ENCODE data around the gene EPHA2. TPM values are rescaled to one million over a fixed set of nuclear protein-coding genes. Genes with fewer than 3 reads are reported as not detected.

The EPHA2 gene
- total and polyA plus RNA-seq, 5 experiments from 2014 or later: not detected

DNA sequence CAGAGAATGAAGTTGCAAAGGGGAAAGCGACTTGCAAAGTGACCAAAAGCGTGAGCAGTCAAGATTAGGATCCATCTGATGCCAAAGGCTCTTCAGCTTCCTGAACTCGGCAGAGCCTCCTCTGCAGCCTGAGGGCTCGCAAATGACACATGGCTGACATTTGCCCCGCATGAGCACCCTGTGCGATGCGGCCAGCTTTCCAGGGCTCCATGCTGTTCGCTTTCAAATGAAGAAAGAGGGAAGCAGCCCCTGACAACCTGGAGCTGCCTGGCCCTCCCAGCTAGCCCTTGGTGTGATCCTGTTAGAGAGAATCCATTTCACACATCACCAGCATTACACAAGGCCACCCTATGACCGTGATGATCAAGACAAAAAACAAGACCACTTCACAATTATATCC is 62.3 kb downstream of the EPHA2 start:
- Mint-ChIP-seq H3K4me1 (peaks cover 0 to 1% (median 0%) of the 10 kb centered on the region in 4 donors), H3K9me3 (no peaks in the 10 kb centered on the region), H3K36me3 (no peaks in the 10 kb centered on the region), H3K27ac (peak overlapping the region in 1 of 10 donors; percentile 53), H3K27me3 (peaks cover 3 to 17% (median 8%) of the 10 kb centered on the region in 5 donors), H3K4me3 (no peak overlapping the region)
- POLR2A ChIA-PET: interaction anchor here (0.8 kb wide), 1 partner anchor 15 kb away, joined by 5 read pairs; no protein-coding TSS in a partner anchor
- ATAC-seq (no peak), DNase-seq (no peak)

DNA sequence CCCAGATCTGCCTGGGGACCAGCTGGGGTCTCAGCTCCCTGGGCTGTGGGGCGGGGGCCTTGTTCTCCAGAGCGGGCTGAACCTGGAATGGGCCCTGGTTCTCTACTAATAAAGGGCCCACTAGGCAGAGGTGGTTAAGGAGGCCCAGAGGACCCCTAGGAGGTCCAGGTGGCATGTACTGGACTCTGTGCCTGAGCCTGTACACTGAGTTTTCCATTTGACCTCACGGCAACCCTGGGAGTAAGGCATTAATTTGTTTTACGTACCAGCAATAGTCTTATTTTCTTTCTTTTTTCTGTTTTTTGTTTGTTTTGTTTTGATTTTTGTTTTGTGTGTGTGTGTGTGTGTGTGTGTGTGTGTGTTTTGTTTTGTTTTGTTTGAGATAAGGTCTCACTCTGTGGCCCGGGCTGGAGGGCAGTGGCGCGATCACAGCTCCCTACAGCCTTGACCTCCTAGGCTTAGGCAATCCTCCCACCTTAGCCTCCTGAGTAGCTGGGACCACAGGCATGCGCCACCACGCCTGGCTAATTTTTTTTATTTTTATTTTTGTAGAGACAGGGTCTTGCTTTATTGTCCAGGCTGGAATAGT is 62.9 kb downstream of the EPHA2 start:
- POLR2A ChIA-PET: no interaction called here
- Mint-ChIP-seq H3K4me3 (no peak overlapping the region), H3K36me3 (no peaks in the 10 kb centered on the region), H3K4me1 (peaks cover 0 to 1% (median 0%) of the 10 kb centered on the region in 4 donors), H3K9me3 (no peaks in the 10 kb centered on the region), H3K27me3 (peaks cover 3 to 17% (median 8%) of the 10 kb centered on the region in 5 donors), H3K27ac (peak overlapping the region in 1 of 10 donors; percentile 53)
- no peak for ATAC-seq
- DNase-seq: no peak

DNA sequence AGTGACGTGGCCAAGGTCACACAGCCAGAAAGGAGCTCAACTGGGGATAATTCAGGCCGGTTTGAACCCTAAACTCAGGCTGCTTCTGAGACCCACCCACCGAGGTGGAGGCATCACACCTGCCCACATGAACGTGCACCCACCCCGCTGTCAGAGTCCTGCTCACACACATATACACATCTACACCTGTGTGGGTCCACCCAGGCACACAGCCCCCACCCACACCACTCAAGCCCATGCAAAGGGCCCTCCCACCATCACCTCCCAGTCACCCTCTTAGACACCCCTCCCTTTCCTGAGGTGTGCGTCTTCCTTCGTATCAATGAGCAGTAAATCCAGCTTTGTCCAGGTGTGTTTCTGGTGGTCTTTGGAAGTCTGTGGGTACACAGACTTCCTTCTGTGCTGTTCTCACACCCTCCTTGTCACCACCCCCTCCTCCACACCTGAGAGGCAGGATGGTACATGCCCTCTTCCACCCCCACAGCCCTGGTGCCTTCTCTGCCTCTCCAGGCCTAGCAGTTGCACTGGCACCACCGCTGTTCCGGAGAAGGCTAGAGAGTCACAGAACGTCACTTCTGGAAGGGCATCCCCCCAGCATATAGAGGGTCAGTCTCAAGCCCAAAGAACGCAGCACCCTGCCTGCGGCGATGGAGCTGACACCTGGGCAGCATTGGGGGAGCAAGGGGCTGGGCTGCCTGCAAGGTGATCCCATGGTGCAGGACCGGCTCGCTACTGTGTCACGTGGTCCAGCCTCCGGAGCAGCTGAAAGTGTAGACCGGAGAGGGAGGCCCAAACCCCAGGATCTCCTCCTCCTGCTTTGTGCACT is 63.6 kb downstream of the EPHA2 start:
- ATAC-seq: no peak
- H3K36me3 Mint-ChIP-seq: no peaks in the 10 kb centered on the region
- H3K9me3 Mint-ChIP-seq: no peaks in the 10 kb centered on the region
- no peak overlapping the region for H3K27ac Mint-ChIP-seq
- peaks cover 0 to 1% (median 0%) of the 10 kb centered on the region in 4 donors for H3K4me1 Mint-ChIP-seq
- no peak overlapping the region for H3K4me3 Mint-ChIP-seq
- DNase-seq: no peak
- POLR2A ChIA-PET: no interaction called here
- H3K27me3 Mint-ChIP-seq: peaks cover 3 to 17% (median 8%) of the 10 kb centered on the region in 5 donors

DNA sequence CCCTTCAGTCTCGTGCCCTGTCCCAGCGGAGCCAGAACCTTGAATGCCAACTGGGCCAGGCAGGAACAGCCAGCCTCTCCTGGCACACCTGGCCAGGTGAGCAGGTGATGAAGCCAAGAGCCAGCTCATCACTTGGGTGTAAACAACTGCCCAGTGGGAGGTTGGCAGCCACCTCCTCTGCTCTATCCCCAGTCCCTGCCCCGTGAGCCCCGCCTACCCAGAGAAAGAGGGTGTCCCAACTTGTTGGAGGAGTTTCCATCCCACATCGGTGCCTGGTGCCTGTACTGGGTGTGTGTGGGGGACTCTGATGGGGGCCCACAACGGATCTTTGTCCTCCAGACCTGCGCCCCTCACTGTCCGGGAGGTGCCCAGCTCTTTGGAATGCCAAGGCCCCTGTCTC is 64.6 kb downstream of the EPHA2 start:
- H3K36me3 Mint-ChIP-seq: no peaks in the 10 kb centered on the region
- POLR2A ChIA-PET: no interaction called here
- no peak overlapping the region for H3K4me3 Mint-ChIP-seq
- no peaks in the 10 kb centered on the region for H3K9me3 Mint-ChIP-seq
- peaks cover 0 to 1% (median 0%) of the 10 kb centered on the region in 4 donors for H3K4me1 Mint-ChIP-seq
- ATAC-seq (no peak), DNase-seq (no peak)
- H3K27ac Mint-ChIP-seq: no peak overlapping the region
- peaks cover 3 to 15% (median 7%) of the 10 kb centered on the region in 5 donors for H3K27me3 Mint-ChIP-seq

DNA sequence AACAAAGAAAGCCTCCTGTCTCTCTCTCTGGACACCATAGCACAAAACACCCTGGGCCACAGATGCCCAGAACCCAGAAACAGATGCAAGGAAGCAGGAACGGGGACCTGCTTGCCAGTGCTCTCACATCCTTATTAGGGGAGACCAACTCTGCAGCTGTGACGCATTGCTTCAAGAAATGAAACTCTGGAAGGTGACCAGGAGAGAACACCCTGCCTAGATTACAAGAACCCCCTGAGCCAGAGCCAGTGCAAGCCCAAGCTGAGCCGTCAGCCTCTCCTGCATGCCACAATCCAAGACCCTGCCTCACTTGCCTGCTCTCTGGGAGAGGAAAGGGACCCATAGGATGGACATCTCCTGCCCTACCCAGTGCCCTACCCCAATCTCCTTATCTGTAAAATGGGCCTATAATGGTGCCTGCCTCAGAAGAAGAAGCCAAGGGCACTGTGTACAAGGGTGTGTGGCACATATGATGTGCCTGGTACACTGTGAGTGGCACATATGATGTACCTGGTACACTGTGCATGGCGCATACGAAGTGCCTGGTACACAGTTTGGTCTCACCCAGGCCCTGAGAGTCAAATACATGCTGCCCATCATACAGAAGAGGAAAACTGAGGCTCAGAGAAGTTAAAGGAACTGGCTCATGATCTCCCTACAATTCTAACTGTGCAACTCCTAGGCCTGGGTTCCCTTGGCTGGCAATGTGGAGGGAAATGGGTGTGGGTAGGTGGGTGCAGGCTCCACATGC is 65.6 kb downstream of the EPHA2 start:
- H3K4me3 Mint-ChIP-seq: no peak overlapping the region
- no peak for ATAC-seq
- H3K9me3 Mint-ChIP-seq: no peaks in the 10 kb centered on the region
- no peak overlapping the region for H3K27ac Mint-ChIP-seq
- H3K4me1 Mint-ChIP-seq: peaks cover 0 to 1% (median under 1%) of the 10 kb centered on the region in 4 donors
- H3K27me3 Mint-ChIP-seq: peaks cover 0 to 4% (median 3%) of the 10 kb centered on the region in 5 donors
- POLR2A ChIA-PET: no interaction called here
- no peak for DNase-seq
- no peaks in the 10 kb centered on the region for H3K36me3 Mint-ChIP-seq

DNA sequence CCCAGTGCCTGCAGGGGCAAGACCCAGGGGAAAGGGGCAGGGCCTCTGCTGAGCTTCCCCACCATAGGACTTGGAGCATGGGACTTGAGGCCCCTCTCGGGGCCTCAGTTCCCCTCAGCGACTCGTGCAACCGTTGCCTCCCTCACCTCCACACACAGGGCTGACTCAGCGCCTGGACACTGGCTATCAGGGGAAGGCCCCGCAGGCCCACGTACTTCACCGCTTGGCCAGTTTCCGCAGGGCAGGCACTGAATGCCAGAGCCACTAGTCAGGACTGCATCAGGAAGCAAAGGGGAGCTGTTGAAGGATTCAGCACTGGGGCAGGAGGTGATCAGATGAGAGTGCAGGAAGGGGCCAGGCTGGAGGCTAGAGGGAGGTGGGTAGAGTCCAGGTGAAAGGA is 66.9 kb downstream of the EPHA2 start:
- no peak overlapping the region for H3K27ac Mint-ChIP-seq
- POLR2A ChIA-PET: no interaction called here
- no peaks in the 10 kb centered on the region for H3K9me3 Mint-ChIP-seq

DNA sequence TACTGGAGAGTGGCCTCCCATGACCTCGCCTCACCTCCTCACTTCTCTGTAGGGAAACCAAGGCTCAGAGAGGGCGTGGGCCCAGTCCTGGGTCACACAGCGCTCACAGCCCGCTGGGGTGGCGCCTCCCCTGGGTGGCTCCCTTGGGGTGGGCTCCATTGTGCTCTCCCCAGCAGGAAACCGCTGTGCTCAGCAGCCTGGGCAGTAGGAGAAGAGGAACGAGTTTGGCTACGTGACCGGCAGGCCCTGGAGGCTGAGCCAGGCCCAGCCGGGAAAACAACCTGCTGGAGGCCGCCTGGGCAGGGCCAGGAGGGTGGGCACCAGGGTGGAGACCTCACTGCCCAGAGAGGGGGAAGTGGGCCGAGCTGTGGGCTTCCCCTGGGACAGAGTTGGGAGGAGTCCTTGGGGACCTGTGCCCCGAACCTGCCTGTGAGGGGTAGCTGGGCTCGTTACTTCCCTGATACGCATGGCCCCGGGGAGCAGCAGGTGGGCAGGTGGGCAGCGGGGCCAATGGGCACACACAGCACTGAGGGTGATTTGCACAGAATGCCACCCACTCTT is 67.4 kb downstream of the EPHA2 start:
- DNase-seq: no peak
- no peaks in the 10 kb centered on the region for H3K9me3 Mint-ChIP-seq
- H3K27me3 Mint-ChIP-seq: peaks cover 0 to 3% (median 0%) of the 10 kb centered on the region in 5 donors
- H3K4me3 Mint-ChIP-seq: no peak overlapping the region
- ATAC-seq: no peak
- no peak overlapping the region for H3K27ac Mint-ChIP-seq
- peaks cover 0 to 2% (median under 1%) of the 10 kb centered on the region in 4 donors for H3K4me1 Mint-ChIP-seq
- POLR2A ChIA-PET: no interaction called here
- H3K36me3 Mint-ChIP-seq: no peaks in the 10 kb centered on the region

More for the DNA sequence above, 66.9 kb downstream of the EPHA2 start:
- Mint-ChIP-seq H3K36me3 (no peaks in the 10 kb centered on the region), H3K27me3 (peaks cover 0 to 3% (median 0%) of the 10 kb centered on the region in 5 donors), H3K4me1 (peaks cover 0 to 2% (median under 1%) of the 10 kb centered on the region in 4 donors), H3K4me3 (no peak overlapping the region)
- no peak for ATAC-seq
- no peak for DNase-seq

DNA sequence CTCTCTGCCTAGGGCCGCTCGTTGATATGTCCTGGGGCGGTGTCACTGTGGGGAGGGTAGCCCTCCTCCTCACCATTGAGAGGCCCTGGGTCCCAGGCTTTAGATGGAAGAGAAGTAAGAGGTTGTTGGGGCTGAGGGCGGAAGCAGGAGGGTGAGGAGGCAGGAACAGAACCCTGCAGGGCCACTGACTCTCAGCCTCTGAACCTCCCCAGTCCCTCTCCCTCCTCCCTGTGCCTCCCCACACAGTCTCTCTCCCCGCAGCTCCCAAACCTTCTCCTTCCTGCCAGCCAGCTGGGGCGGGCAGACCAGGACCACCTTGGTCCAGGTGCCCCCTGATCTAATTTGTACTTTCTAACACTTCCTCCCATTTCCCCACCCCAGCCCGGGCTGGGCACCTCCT is 68.1 kb downstream of the EPHA2 start:
- H3K4me1 Mint-ChIP-seq: peaks cover 0 to 2% (median under 1%) of the 10 kb centered on the region in 4 donors
- no peak for DNase-seq
- no peak for ATAC-seq
- no peak overlapping the region for H3K27ac Mint-ChIP-seq
- H3K36me3 Mint-ChIP-seq: no peaks in the 10 kb centered on the region
- H3K4me3 Mint-ChIP-seq: no peak overlapping the region
- POLR2A ChIA-PET: no interaction called here
- H3K9me3 Mint-ChIP-seq: no peaks in the 10 kb centered on the region
- peaks cover 0 to 4% (median 1%) of the 10 kb centered on the region in 5 donors for H3K27me3 Mint-ChIP-seq

DNA sequence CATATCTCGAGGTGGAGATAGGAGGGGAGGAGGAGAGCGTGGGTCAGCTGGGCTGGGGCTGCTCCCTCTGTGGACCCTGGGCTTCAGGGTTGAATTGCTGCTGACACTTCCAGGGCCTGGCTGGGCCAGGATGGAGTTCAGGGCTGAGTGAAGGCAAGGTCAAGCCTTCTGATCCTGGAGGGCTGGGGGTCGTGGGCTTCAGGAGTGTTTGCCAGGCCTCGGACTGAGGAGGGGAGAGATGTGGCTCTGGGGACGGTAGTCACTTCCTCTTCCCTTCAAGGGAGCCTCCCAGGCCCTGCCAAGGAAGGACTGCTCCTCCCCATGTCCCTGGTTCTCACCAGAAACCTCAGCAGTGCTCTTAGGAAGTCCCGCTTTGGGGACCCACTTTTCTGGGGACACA is 70.3 kb downstream of the EPHA2 start:
- no peaks in the 10 kb centered on the region for H3K36me3 Mint-ChIP-seq
- peaks cover 0 to 3% (median 1%) of the 10 kb centered on the region in 5 donors for H3K27me3 Mint-ChIP-seq
- POLR2A ChIA-PET: no interaction called here
- DNase-seq: no peak
- H3K9me3 Mint-ChIP-seq: no peaks in the 10 kb centered on the region
- peak overlapping the region in 1 of 10 donors; percentile 40 for H3K27ac Mint-ChIP-seq
- no peak for ATAC-seq
- H3K4me1 Mint-ChIP-seq: peaks cover 0 to 2% (median under 1%) of the 10 kb centered on the region in 4 donors
- H3K4me3 Mint-ChIP-seq: no peak overlapping the region

DNA sequence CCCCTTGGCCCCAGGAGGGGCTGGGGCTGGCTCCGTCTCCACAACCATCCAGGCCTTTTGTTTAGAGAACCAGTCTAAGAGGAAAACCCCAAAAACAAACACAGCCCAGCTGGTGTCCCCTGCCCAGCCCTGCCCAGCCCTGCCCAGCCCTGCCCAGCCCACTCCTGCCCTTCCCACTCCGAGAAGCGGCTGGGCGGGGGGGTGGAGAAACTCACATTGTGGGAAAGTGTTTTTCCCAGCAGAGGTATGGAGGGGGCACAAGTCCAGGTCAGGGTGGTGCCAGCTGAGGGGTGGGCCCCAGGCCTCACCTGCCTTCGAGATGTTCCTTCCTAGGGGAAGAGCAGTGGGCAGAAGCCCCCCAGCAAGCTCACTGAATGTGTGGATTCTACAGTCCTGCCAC is 72.4 kb downstream of the EPHA2 start:
- no peak overlapping the region for H3K4me3 Mint-ChIP-seq
- H3K27ac Mint-ChIP-seq: no peak overlapping the region
- DNase-seq (no peak), ATAC-seq (no peak)
- POLR2A ChIA-PET: no interaction called here
- peaks cover 0 to 2% (median 1%) of the 10 kb centered on the region in 5 donors for H3K27me3 Mint-ChIP-seq
- no peaks in the 10 kb centered on the region for H3K36me3 Mint-ChIP-seq
- peaks cover 5 to 8% (median 6%) of the 10 kb centered on the region in 4 donors for H3K4me1 Mint-ChIP-seq
- H3K9me3 Mint-ChIP-seq: no peaks in the 10 kb centered on the region

DNA sequence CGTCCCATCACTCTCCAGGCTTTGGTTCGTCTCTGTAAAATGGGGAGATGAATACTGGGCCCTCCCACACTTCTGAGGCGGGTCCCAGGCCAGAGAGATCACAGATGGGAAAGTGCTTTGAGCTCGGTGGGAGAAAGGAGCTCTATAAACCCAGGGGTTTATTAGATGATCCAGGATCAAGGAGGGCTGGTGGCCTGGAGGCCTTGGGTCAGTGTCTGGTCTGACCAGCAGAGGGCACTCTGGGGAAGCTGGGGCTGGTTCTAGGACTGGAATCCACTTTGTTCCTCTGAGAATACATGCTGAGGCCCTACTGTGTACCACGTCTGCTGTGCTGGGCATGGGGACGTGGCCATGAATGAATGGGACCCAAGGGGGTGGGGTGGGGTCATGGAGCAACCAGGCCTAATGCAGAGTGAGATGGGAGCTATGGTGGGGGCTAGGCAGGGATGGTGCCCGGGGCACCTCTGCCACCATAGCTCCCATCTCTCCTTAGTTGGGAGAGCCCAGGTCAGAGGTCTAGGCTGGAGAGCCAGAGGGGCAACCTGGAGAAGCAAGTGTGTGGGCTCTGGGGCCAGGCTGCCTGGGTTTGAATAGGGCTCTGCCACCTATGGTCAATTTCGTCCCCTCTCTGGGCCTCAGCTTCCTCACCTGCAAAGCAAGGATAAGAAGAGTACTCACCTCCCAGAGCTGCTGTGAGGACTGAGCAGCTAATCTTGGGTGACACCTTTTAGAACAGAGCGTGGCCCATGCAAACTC is 73.4 kb downstream of the EPHA2 start:
- Mint-ChIP-seq H3K4me3 (no peak overlapping the region), H3K27me3 (peaks cover 0 to 2% (median 1%) of the 10 kb centered on the region in 5 donors), H3K36me3 (no peaks in the 10 kb centered on the region), H3K4me1 (peaks cover 5 to 8% (median 6%) of the 10 kb centered on the region in 4 donors), H3K27ac (peak overlapping the region in 2 of 10 donors; percentile 27 to 85), H3K9me3 (no peaks in the 10 kb centered on the region)
- DNase-seq (peak in 9 of 10 donors; percentile 14 to 71 (median 46)), ATAC-seq (no peak)
- POLR2A ChIA-PET: interaction anchor here (0.6 to 1.2 kb wide), 2 partner anchors 104 to 438 kb away, joined by 3 to 7 read pairs; no protein-coding TSS in a partner anchor

DNA sequence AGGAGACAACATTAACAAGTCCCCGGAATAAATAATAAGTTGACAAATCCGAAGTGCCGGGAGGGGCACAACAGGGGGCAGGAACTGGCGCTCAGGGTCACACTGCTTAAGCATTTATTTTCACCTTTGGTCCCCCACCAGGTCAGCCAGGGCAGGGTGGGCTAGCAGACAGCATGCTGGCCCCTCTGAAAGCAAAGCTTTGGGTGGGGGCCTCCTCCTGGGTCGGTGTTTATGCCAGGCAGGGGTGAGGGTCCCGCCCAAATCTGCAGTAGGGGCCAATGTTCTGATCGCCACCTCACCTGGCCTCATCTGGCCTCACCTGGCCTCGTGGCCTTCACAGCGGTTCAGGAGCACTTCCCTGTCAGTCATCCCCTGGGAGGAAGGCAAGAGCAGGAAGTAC is 74.2 kb downstream of the EPHA2 start:
- peak in 1 of 10 donors; percentile 37 for DNase-seq
- Mint-ChIP-seq H3K4me3 (no peak overlapping the region), H3K9me3 (no peaks in the 10 kb centered on the region), H3K36me3 (no peaks in the 10 kb centered on the region), H3K4me1 (peaks cover 5 to 8% (median 6%) of the 10 kb centered on the region in 4 donors), H3K27ac (no peak overlapping the region), H3K27me3 (peaks cover 0 to 7% (median 2%) of the 10 kb centered on the region in 5 donors)
- no peak for ATAC-seq
- POLR2A ChIA-PET: interaction anchor here (1.2 kb wide), 1 partner anchor 105 kb away, joined by 3 read pairs; no protein-coding TSS in a partner anchor

Measured in naive thymus-derived CD8-positive, alpha-beta T cell (primary cell).